GM12873 (cell line): ENCODE measurements around the gene MARCHF4.

Experiments used
- TF ChIP-seq, protein P1 (sequence below): IDR thresholded peaks from 2 replicates; pipeline ENCODE4 v1.5.1; 2012; ENCODE audit warnings: low read depth, mild to moderate bottlenecking, moderate library complexity, low read length, control low read depth; ENCODE audit not compliant: insufficient read depth; ENCODE audit errors: missing control alignments

Gene MARCHF4

DNA sequence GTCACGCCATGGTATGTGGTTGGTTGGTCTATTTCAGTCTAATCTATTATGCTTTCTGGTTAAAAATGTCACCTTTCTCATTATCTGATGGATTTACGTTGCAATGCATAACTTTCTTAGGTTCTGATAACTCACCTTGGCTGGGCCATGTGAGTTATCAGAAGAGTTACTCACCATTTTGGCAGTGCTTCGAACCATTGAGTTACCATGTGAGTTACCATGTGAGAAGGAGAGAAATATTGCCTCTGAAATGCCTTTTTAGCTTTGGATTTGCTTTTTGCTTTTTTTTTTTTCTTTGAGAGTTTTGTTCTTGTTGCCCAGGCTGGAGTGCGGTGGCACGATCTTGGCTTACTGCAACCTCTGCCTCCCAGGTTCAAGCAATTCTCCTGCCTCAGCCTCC is 41.6 kb upstream of the MARCHF4 start:
- TF ChIP-seq, protein P1, sequence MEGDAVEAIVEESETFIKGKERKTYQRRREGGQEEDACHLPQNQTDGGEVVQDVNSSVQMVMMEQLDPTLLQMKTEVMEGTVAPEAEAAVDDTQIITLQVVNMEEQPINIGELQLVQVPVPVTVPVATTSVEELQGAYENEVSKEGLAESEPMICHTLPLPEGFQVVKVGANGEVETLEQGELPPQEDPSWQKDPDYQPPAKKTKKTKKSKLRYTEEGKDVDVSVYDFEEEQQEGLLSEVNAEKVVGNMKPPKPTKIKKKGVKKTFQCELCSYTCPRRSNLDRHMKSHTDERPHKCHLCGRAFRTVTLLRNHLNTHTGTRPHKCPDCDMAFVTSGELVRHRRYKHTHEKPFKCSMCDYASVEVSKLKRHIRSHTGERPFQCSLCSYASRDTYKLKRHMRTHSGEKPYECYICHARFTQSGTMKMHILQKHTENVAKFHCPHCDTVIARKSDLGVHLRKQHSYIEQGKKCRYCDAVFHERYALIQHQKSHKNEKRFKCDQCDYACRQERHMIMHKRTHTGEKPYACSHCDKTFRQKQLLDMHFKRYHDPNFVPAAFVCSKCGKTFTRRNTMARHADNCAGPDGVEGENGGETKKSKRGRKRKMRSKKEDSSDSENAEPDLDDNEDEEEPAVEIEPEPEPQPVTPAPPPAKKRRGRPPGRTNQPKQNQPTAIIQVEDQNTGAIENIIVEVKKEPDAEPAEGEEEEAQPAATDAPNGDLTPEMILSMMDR = no peak

DNA sequence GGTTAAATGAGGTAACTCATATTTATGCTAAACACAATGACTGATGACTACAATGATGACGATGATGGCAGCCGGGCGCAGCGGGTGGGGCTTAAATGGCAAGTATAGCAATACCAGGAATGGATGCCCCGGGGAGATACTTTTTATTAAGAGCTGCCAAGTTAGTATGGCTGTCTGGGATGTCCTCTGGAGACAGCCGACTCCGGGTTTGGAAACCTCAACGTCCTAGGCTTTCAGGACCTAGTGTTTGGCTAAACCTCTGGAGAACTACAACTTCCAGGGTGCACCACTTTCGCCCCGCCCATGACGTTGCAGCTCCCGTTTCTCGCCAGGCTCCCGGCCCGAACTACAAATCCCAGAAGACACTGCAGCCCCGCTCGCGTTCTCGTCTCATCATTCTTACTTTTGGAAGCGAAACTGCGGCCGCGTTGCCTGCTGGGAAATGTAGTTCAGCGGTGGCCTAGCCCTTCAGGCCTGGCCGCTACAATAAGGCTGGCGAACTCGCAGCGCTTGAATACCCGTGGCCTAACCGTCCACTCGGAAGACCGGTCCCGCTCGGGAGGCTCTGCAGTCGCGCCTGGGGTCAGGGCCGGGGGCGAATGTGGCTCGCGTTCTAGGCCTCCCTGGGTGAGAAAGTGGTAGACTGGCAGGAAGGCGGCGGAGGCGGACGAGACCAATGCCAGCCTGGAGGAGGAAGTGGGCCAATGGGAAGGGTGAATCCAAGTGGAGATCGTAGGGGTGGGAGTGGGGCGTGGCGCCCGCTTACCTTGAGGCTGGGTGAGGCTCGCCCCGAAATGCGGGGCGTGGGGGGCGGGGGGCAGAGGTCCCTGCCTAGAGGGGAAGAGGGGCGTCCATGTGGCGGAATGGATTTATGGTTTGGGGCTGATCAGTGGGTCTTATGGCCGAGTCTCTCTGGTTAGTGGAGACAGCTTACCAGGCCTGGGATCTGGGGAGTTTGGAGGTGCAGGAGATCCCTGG is 40.0 kb upstream of the MARCHF4 start, which contains the start of gene SMARCAL1:
TSS of gene SMARCAL1 (plus strand) at position 463 of the 978 bp plus-strand sequence. CDS start 2,221 bp downstream, outside the sequence.
- TF ChIP-seq, protein P1 = no peak

DNA sequence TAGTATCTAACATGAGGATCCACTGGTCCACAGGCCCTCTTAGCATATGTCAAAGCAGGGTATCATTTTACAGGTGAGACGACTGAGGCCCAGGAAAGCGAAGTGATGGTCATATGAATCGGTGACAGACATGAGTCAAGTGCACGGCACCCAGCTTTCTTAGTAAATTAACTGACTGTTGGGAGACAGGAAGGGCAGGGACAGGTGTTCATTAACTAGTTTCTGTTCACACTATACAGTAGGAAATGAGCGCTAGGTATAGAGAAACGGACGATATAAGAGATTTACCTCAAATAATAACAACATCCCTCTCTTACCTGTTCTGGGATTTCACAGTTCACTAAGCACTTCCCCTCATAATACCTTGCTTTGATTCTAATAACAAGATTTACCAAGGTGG is 38.3 kb upstream of the MARCHF4 start:
- TF ChIP-seq, protein P1 = no peak

DNA sequence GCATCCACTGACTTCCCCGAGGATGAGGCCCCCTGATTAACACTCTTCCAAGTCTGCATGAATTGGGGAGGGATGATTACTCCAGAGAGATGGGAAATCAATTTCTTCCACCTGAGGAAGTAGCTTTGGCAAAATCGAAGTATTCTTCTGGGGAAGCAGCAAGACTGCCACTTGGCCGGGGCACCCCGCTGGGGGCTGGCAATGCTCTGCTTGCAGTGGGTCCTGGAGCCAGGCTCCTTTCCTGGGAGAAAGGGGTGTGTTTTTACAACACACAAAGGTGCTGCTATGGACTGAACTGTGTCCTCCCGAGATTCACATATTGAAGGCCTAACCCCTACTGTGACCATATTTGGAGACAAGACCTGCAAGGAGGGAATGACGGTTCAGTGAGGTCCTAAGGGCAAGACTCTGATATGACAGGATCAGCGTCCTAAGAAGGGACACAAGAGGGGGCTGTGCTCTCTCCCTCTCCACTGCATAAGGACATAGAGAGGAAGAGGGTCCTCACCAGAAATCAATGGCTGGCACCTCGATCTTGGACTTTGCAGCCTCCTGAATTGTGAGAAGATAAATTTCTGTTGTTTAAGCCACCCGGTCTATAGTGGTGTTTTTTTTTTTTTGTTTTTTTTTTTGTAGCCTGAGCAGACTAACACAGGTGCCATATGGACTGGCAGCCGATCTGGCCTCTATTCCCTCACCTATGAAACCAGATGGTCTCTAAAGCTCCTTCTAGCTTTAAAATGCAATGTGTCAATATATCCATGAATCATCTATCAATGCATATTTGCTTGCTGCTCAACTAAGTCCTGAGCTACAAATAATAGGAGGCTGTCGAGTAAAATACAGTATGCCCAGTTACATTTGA is 36.4 kb upstream of the MARCHF4 start:
- TF ChIP-seq, protein P1 = no peak

DNA sequence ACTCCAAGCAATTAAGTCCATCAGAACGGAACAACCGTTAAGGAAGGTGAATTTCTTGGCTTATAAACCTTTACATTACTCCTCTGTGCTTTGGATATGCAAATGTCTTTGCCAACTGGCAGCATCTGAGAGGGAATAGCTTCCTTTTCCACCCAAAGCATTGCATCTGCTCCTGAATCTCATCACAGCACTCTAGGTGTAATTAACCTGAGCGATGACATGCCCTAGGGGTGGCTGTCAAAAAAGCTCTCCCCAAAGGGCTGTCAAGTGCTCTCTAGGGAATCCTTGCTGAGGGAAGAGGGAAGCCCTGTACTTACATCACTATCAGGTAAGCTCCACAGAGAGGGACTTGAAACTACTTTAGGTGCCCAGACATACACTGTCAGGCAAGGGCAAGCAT is 34.5 kb upstream of the MARCHF4 start:
- TF ChIP-seq, protein P1 = no peak

DNA sequence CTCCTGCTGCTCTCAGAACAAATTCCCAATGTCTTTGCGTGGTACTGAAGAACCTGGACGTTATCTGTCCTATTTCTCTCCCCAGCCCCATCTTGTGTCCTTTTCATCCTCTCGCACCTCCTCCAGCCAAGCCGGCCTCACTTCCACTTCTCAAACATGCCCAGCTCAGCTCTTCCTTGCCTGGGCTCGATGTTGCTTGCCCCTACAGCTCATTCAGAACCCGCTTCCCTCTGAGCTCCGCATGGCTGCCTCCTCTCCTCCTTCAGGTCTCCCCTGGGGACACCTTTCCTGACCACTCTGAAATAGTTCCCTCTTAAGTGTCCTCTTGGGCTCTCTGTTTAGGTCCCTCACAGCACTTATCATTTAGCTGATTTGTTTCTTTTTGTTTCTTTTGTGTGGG is 33.3 kb upstream of the MARCHF4 start:
- TF ChIP-seq, protein P1 = no peak
